Hindlimb muscle (tissue), 1 donor: ENCODE results near the gene CHRNA10. TPM values are rescaled to one million over a fixed set of nuclear protein-coding genes. Genes with fewer than 3 reads are reported as not detected.
A peak's percentile ranks its signal among the peaks of the same experiment; 100 is the strongest.
"Not testable (repeated sequence)": the region's sequence is repeated elsewhere in the genome, so short reads cannot be mapped to it uniquely, and the experiment has no call there.

Experiments
- DNase-seq: peaks from one replicate; pipeline ENCODE4 v3.0.0-alpha.2; 2013
- polyA plus RNA-seq: library from polyadenylated mRNA; unstranded; fragments of 120-200 nt; gene quantifications from one replicate; pipeline ENCODE4 v1.2.1, GENCODE V29; 2013; ENCODE audit not compliant: insufficient read length

CHRNA10 gene
- polyA plus RNA-seq, 1 donor, result 5.6 TPM

DNA sequence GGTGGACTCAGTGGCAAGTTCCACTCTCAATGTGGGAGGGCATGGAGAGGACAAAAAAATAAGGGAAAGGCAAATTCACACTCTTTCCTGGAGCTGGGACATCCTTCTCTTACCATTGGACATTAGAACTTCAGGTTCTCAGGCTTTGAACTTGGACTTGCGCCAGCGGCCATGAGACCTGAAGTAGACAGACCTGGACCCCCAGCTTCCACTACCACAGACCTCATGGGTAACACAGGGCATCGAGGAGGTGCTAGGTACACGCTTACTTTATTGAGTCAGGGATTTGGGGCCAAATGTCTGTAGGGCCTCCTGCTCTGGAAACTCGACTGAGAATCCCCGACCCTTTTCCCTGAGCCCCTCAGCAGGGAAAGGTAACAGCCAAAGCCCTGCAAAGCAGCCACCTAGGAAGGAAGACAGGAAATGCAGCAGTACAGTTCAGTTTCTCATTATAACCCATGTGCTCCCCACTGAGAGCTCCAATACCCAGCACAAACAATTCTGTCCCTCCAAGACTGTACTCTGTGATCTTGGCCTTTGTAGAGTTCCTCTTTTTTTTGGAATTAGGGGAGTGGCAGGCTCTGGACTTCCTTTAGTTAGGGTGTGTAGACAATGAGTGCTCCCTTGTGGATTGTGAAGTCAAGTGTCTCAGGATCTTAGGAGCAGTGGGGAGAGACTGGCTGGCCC, 5.7 kb downstream of the CHRNA10 start:
- no peak for DNase-seq

DNA sequence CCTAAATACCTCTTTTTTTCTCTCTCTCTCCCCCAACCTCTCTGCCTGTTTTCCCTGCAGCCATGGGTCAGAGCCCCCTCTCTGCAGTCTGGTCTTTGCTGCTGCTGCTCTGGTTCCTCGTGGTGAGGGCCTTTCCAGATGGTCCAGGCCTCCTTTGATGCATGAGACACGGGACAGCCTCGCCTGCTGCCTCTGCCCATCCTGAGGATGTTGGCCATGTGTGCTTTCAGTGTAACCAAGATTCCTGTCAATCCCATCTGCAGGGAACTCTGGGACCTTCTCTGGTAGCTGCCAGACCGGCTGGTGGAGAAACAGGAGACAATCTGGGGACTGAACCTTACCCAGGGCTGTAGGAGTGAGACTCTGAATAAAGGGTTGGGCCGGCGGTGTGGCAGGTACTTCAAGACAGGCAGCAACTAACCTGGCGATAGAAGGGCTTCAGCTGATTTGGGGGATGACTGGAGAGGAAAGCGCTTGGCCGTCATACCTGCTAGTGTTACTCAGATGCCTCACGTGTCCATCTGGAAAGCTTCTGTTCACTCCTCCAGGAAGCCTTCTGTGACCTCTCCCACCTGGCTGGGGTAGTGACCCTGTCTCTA, 7.1 kb downstream of the CHRNA10 start:
- no peak for DNase-seq

DNA sequence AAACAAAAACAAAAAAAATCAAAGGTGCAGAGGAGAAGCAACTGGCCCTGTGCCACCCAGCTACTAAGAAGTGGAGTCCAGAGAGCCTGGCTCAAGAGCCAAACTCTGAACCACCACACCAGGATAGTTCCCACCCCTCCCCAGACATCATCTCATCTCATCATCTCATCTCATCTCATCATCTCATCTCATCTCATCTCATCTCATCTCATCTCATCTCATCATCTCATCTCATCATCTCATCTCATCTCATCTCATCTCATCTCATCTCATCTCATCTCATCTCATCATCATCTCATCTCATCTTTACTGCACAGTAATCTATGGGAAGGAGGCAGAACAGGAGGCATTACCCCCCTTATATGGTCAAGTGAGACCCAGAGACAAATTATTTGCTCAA, 8.3 kb downstream of the CHRNA10 start:
- DNase-seq, result no peak

DNA sequence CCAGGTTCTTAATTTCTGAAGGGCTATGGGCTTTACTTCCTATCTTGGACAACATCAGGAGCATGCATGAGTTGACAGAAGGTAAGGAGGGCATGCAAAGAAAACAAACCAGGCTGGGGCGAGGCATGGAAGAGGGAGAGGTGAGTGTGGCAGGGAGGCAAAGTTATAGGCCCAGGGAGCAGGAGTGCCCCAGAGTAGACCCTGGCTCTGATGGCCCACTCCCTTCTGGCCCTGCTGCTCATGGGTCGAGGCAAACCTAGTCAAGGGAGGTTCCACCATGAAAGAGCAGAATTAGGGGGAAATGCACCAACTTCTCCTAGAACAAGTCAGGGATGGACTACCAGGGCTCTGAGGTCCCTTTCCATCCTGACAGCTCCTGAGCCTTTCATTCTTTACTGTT, 10.2 kb downstream of the CHRNA10 start:
- no peak for DNase-seq

DNA sequence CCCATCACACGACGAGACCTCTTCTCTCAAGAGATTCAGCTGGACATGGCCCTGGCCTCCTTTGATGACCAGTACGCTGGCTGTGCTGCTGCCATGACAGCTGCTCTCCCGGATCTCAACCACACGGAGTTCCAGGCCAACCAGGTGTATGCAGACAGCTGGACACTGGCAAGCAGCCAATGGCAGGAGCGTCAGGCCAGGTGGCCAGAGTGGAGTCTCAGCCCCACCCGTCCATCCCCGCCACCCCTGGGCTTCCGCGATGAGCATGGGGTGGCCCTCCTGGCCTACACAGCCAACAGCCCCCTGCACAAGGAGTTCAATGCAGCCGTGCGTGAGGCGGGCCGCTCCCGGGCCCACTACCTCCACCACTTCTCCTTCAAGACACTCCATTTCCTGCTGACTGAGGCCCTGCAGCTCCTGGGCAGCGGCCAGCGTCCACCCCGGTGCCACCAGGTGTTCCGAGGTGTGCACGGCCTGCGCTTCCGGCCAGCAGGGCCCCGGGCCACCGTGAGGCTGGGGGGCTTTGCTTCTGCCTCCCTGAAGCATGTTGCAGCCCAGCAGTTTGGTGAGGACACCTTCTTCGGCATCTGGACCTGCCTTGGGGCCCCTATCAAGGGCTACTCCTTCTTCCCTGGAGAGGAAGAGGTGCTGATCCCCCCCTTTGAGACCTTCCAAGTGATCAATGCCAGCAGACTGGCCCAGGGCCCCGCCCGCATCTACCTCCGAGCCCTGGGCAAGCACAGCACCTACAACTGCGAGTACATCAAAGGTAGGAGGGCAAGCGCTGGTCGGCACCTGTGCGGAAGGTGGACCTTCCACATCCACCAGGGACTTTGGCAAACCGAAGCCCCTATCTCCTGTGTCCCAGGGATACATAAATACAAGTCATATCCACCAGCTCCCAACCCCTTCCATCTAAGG, 11.3 kb downstream of the CHRNA10 start:
- DNase-seq, result no peak

DNA sequence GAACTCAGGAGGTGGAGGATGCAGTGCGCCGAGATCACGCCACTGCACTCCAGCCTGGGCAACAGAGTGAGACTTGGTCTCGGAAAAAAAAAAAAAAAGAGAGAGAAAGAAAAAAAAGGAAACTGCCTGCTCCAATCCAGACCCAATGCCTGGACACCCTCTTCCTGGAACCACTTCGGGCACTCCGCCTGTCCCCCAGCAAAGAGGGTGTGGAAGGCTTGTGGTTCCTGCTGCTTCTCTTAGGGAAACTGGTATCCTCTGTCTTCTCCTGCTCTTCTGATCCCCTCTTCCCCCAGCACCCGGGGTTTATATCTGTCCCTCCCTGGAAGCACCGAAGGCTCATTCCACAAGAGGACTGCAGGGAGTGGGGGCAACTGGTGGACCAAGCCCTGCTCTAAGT, 12.9 kb downstream of the CHRNA10 start:
- no peak for DNase-seq

- not testable (repeated sequence) for DNase-seq
Observed at GRCh38 chr11:3657331-3657730, 13.9 kb downstream of the CHRNA10 start.

GRCh38 chr11:3655547-3655946, 15.6 kb downstream of the CHRNA10 start:
- DNase-seq, result no peak

DNA sequence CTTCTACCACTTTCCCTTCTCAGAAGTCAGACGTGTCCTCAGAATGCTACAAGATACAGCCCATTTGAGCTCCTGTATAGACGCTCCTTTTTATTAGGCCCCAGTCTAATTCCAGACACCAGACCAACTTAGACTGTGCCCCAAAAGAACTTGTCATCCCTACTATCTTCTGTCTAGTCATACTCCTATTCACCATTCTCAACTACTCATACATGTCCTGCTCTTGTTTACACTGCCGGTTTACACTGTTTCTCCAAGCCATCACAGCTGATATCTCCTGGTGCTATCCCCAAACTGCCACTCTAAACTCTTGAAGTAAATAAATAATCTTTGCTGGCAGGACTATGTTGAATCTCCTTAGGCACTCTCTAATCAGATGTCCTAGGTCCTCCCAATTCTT, 18.7 kb downstream of the CHRNA10 start:
- not testable (repeated sequence) for DNase-seq

DNA sequence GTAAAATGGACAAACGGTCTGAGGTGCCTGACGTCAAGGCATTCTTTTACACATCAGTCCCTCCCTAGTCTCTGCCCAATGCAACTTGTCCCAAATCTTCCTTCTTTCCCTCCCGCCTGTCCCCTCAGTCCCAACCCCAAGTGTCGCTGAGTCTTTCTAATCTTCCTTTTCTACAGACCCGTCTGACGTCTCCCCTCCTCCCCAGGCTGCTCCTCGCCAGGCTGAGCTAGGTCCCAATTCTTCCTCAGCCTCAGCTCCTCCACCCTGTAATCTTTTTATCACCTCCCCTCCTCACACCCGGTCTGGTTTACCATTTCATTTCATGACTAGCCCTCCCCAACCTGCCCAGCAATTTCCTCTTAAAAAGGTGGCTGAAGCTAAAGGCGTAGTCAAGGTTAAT, 21.8 kb downstream of the CHRNA10 start:
- DNase-seq, result not testable (repeated sequence)

DNA sequence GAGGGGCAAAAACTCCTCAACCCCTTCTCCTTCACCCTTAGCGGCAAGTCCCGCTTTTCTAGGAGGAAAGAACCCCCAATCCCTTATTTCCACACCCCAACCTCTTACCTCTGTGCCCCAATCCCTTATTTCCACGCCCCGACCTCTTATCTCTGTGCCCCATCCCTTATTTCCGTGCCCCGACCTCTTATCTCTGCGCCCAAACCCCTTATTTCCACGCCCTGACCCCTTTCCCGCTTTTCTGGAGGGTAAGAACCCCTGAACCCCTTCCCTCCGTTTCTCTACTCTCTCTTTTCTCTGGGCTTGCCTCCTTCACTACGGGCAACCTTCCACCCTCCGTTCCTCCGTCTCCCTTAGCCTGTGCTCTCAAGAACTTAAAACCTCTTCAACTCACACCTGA, 22.3 kb downstream of the CHRNA10 start:
- not testable (repeated sequence) for DNase-seq

DNA sequence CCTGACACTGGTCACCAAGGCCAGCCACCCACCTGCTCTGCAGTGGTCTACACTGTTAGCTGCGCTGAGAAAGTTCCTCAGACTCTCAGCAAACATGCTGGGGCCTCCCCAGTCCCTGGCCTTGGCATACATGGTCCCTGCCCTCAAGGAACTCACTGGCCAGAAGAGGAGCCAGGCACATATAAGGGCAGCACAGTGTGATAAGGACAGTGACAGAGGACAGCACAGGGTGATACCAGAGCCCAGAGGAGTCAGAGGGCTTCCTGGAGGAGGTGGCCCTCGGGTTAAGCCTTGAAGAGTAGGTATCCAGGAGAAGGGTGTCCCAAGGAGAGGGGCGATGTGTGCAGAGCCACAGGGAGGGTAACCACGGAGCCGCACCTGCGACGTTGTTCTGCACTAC, 25.6 kb downstream of the CHRNA10 start:
- DNase-seq, result no peak

DNA sequence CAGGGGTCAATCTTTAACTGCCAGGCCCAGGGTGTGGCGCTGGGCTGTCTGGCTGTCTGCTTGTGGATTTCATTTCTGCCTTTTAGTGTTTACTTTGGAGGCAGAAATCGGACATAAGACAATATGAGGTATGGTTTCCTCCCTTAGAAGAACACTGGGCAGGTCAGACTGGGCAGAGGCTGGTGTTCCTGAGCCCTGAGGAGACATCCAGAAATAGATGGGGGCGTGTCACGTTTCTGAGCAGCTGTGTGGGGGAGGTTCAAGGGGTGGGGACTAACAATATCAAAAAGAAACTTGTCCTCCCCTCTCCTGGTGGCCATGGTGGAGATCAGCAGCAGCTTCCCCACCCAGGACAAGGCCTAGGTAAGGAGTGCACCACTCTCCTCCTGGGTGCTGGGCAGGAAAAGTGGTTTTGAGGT, 26.4 kb downstream of the CHRNA10 start, which contains the start of gene ART1:
Gene ART1, plus strand, starts transcription at position 312 of the 419 bp plus-strand sequence. CDS start 14,086 bp downstream, outside the sequence.
- DNase-seq, result no peak

- not testable (repeated sequence) for DNase-seq
Observed at GRCh38 chr11:3643102-3643546, 28.1 kb downstream of the CHRNA10 start.

DNA sequence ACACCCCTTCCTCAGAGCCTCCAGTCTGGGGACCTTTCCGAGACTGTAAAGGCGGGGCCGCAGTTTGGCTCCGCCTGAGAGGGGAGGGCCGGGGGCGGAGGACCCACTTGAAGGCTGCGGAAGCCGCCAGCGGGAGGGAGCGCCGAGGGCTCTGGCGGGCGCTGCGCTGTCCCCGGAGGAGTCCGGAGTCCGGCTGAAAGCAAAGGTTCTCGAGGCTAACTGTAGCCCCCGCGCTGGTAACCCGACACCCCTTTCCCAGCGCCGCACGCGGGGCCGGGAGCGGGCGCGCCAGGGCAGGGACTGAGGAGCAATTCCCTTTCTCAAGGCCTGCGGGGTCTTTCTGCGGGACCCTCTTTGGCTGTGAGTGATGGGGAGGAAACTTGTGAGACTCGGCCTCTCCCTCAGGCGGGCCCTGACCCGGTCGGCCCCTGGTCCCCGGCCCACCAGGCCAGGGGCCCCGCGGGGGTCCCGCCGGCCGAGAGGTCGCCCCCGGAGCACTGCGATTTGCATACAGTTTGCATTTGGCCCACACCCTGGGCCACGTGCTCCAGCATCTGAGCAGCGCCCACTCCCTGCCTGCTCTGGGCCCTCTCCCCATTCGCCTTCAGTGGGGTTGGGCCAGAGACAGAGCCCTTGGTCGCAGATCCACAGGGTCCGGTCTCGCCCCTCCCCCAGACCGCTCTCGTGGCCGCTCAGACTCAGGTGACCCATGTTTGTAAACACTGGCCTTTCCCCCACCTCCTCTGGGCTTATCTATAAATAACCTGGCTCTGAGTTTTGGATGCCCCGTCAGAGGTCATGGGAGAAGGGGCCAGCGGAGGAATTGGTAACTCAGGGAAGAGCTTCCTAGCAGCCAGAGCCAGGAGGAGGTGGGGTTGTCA, 28.9 kb downstream of the CHRNA10 start:
- peak; percentile 86 for DNase-seq

DNA sequence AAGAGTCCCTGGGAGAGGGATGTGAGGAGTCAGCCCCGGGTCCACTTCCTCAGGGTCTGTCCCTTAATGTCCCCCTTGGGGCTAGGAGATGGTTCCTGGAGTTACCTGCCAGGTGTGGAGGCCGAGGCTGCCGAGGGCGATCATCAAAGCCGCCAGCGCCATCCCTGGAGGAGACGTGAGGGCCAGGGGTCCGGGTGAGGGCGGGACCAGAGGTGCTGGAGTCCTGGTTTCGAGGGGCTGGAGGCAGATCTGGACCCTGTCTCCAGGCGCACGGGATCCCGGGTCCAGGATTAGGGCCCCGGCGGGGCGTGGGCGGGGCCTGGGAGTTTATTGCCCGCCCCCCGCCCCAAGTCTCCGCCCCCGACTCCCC, 29.5 kb downstream of the CHRNA10 start, which contains the start of gene ART5:
Gene ART5, minus strand, starts transcription at position 292 of the 370 bp plus-strand sequence. Its CDS starts 130 bp downstream, at position 162.
- no peak for DNase-seq

GRCh38 chr11:3641191-3641590, 30.0 kb downstream of the CHRNA10 start:
- no peak for DNase-seq

DNA sequence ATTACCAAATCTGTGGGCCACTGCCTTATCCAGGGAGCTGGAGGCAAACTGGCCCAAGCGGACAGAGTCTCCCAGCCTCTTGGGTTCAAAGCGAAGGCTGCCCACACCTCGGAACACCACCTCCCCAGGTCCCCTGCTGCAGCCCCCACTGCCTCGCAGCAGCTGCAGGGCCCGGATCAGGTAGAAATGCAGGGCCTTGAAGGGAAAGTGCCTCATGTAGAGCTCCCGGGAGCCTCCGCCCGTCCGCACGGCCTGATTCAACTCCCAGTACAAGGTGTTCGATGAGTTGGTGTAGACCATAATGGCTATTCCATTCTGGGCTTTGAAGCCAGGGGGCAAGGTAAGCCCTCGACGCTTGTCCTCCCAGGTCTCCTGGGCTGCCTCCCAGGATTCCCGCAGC, 31.3 kb downstream of the CHRNA10 start:
- no peak for DNase-seq

DNA sequence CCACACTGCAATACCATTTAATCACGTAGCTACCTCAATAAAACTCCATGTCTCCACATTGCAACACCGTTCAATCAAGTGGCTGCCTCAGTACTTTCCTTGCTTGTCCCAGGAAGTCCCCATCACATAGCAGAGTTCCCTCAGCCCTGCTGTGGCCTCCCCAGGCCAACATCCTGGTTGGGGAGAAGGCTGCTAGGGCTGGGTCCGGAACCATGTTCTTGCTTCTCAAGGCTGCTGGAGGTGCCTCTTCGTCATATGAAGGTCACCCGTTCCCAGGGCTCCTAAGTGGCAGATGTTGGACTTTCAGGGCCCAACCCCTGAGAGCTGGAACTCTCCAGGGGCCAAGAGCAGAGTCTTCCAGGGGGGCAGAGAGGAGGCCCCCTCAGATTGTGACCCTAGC, 32.7 kb downstream of the CHRNA10 start:
- DNase-seq, result no peak

DNA sequence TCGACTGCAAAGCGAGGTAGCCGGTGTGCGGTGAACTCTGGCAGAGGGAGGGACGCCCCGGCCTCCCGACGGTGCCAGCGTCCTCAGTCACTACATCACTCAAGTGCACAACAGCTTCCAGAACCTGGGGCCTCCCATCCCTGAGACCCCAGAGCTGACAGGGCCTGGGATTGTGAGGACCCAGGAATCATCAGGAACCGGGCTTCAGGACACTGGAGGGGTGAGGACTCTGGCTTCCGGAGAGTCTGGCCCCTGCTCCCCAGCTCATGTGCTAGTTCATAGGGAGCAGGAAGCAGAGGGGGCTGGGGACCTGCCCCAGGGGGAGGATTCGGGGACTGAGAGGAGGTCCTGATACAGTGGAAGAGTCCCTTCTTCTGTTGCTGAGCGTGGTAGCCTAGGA, 34.0 kb downstream of the CHRNA10 start:
- DNase-seq, result no peak

- no peak for DNase-seq
Observed at GRCh38 chr11:3635641-3636375, 35.4 kb downstream of the CHRNA10 start.
